ENCODE results near the gene MAP3K3.

GRCh38 chr17:63675607-63676546 lies 53.7 kb downstream of the MAP3K3 start:
- TF ChIP-seq CTCF (conservative IDR thresholded peaks at IDR 0.05; ENCODE audit: low read length) = no peak
- TF ChIP-seq EZH2phosphoT487 (IDR thresholded peaks at IDR 0.05; ENCODE audit: borderline replicate concordance) = no peak

All from Loucy (cell line).